NCI-H526 (cell line): ENCODE measurements around the gene GRIP2.
A peak's percentile ranks its signal among the peaks of the same experiment; 100 is the strongest.

Source experiments
- DNase-seq, 2 experiments: peaks; one replicate each; lab custom pipeline; 2025; lab: John Stamatoyannopoulos, UW

The GRIP2 gene

GRCh38 chr3:14453876-14454638 is 86.1 kb downstream of the GRIP2 start:
- DNase-seq, result no peak

- no peak for DNase-seq
These were observed 87.1 kb downstream of the GRIP2 start for GRCh38 chr3:14452740-14453710.

- DNase-seq, result no peak
These were observed 88.0 kb downstream of the GRIP2 start for GRCh38 chr3:14451844-14452739.

- no peak for DNase-seq
These were observed 89.1 kb downstream of the GRIP2 start for GRCh38 chr3:14450922-14451606.

GRCh38 chr3:14450506-14450905 is 89.6 kb downstream of the GRIP2 start:
- no peak for DNase-seq

GRCh38 chr3:14448756-14449727 is 91.1 kb downstream of the GRIP2 start:
- no peak for DNase-seq

- no peak for DNase-seq
These were observed 92.1 kb downstream of the GRIP2 start for GRCh38 chr3:14448063-14448462.

GRCh38 chr3:14446988-14447570 is 93.1 kb downstream of the GRIP2 start:
- no peak for DNase-seq

GRCh38 chr3:14445773-14446172 is 94.4 kb downstream of the GRIP2 start:
- DNase-seq, result no peak

GRCh38 chr3:14444380-14444779 is 95.8 kb downstream of the GRIP2 start:
- DNase-seq, result no peak

- DNase-seq, result no peak
These were observed 98.2 kb downstream of the GRIP2 start for GRCh38 chr3:14441920-14442300.

GRCh38 chr3:14441240-14441919 is 98.8 kb downstream of the GRIP2 start:
- no peak for DNase-seq

- peak in 1 of 2 experiments; percentile 12 for DNase-seq
These were observed 99.5 kb downstream of the GRIP2 start for GRCh38 chr3:14440531-14441239.

GRCh38 chr3:14440168-14440518 is 100.0 kb downstream of the GRIP2 start:
- no peak for DNase-seq

- no peak for DNase-seq
These were observed 100.5 kb downstream of the GRIP2 start for GRCh38 chr3:14439501-14440167.
